ENCODE results near the gene IQCE. TPM values are rescaled to one million over a fixed set of nuclear protein-coding genes. Genes with fewer than 3 reads are reported as not detected.

IQCE gene
- total RNA-seq, 6 donors from 2014 or later = 18.0 to 51.3 (median 23.9) TPM

- Histone ChIP-seq H3K27ac (no peak overlapping the region), H3K4me1 (peaks cover 23 to 50% (median 30%) of the 10 kb centered on the region in 4 donors), H3K36me3 (peaks cover 0 to 32% (median 21%) of the 10 kb centered on the region in 4 donors), H3K27me3 (no peaks in the 10 kb centered on the region), H3K9me3 (no peaks in the 10 kb centered on the region), H3K4me3 (no peak overlapping the region)
- ATAC-seq (ENCODE audit: low FRiP score in 2 of 2) = no peak
- WGBS, 2 donors = 94 to 96% methylated on average over 28 to 29 of the region's 29 CpGs
- TF ChIP-seq POLR2A (IDR thresholded peaks at IDR 0.05) (no peak), POLR2AphosphoS5 (IDR thresholded peaks at IDR 0.05) (no peak), EP300 (IDR thresholded peaks at IDR 0.05) (no peak)
- TF ChIP-seq, protein P1, sequence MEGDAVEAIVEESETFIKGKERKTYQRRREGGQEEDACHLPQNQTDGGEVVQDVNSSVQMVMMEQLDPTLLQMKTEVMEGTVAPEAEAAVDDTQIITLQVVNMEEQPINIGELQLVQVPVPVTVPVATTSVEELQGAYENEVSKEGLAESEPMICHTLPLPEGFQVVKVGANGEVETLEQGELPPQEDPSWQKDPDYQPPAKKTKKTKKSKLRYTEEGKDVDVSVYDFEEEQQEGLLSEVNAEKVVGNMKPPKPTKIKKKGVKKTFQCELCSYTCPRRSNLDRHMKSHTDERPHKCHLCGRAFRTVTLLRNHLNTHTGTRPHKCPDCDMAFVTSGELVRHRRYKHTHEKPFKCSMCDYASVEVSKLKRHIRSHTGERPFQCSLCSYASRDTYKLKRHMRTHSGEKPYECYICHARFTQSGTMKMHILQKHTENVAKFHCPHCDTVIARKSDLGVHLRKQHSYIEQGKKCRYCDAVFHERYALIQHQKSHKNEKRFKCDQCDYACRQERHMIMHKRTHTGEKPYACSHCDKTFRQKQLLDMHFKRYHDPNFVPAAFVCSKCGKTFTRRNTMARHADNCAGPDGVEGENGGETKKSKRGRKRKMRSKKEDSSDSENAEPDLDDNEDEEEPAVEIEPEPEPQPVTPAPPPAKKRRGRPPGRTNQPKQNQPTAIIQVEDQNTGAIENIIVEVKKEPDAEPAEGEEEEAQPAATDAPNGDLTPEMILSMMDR (IDR thresholded peaks at IDR 0.05) = no peak
- peak in 1 of 2 donors; percentile 74 for DNase-seq
Observed at GRCh38 chr7:2604608-2605174, 45.9 kb downstream of the IQCE start.

GRCh38 chr7:2605608-2606538, 47.1 kb downstream of the IQCE start:
- no peak for TF ChIP-seq POLR2A (IDR thresholded peaks at IDR 0.05)
- no peak for TF ChIP-seq POLR2AphosphoS5 (IDR thresholded peaks at IDR 0.05)
- TF ChIP-seq, protein P1 (IDR thresholded peaks at IDR 0.05) = peak in 1 of 6 experiments; percentile 14
- no peaks in the 10 kb centered on the region for H3K9me3 ChIP-seq
- peak overlapping the region in 3 of 4 donors; percentile 80 to 90 (median 81) for H3K27ac ChIP-seq
- no peak overlapping the region for H3K4me3 ChIP-seq
- no peak for ATAC-seq (ENCODE audit: low FRiP score in 2 of 2)
- 76 to 87% methylated on average over 19 to 38 of the region's 38 CpGs for WGBS, 2 donors
- H3K4me1 ChIP-seq = peaks cover 23 to 50% (median 30%) of the 10 kb centered on the region in 4 donors
- H3K36me3 ChIP-seq = peaks cover 0 to 26% (median 14%) of the 10 kb centered on the region in 4 donors
- no peak for DNase-seq
- no peaks in the 10 kb centered on the region for H3K27me3 ChIP-seq

DNA sequence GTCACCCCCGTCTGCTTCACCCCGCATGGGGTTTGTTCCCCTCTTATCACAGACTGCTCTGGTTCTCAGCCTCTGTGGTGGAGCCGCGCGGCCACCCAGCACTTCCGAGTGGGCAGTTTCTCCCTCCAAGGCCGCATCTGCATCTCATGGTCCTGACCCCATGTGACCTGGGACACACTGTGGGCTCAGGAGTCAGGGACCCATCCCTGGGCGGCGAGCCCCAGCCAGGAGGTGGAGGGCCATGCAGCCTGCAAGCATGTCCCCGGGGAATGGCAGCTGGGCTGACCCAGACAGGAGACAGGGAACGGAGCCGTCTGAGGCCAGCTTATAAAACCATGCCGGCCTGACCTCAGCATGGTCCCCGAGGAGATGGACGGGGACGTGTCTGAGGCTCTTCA, 47.8 kb downstream of the IQCE start:
- no peaks in the 10 kb centered on the region for H3K27me3 ChIP-seq
- H3K4me3 ChIP-seq = no peak overlapping the region
- H3K9me3 ChIP-seq = no peaks in the 10 kb centered on the region
- WGBS, 2 donors = 66 to 82% methylated on average over 7 to 16 of the region's 16 CpGs
- H3K4me1 ChIP-seq = peaks cover 23 to 50% (median 30%) of the 10 kb centered on the region in 4 donors
- H3K36me3 ChIP-seq = peaks cover 0 to 20% (median 13%) of the 10 kb centered on the region in 4 donors
- TF ChIP-seq POLR2AphosphoS5 (IDR thresholded peaks at IDR 0.05) = no peak
- no peak for TF ChIP-seq POLR2A (IDR thresholded peaks at IDR 0.05)
- no peak for ATAC-seq (ENCODE audit: low FRiP score in 2 of 2)
- no peak for DNase-seq
- peak overlapping the region; percentile 80 to 90 (median 81) for H3K27ac ChIP-seq

- WGBS, 2 donors = 53 to 58% methylated on average over 23 to 26 of the region's 26 CpGs
- Histone ChIP-seq H3K27ac (peak overlapping the region; percentile 80 to 90 (median 81)), H3K4me3 (no peak overlapping the region), H3K27me3 (no peaks in the 10 kb centered on the region), H3K36me3 (peaks cover 0 to 14% (median 9%) of the 10 kb centered on the region in 4 donors), H3K4me1 (peaks cover 23 to 50% (median 30%) of the 10 kb centered on the region in 4 donors), H3K9me3 (no peaks in the 10 kb centered on the region)
- DNase-seq = peak in 1 of 2 donors; percentile 58
- peak; percentile 65 to 79 for ATAC-seq (ENCODE audit: low FRiP score in 2 of 2)
- peak in 3 of 4 donors; percentile 52 to 77 (median 73) for TF ChIP-seq EP300 (IDR thresholded peaks at IDR 0.05)
- TF ChIP-seq POLR2AphosphoS5 (IDR thresholded peaks at IDR 0.05) = peak; percentile 72 to 89
- TF ChIP-seq, protein P1 (IDR thresholded peaks at IDR 0.05) = no peak
Observed at GRCh38 chr7:2607122-2607922, 48.5 kb downstream of the IQCE start.

Measured in upper lobe of left lung (tissue), 6 donors.